GM19193 (cell line): ENCODE data around the gene KRTAP4-3.

Experiments
- POLR2A ChIP-seq: IDR thresholded peaks from 4 replicates; pipeline ENCODE4 v1.6.1; 2011; ENCODE audit not compliant: insufficient read depth, insufficient read length; ENCODE audit errors: extremely low read depth

Gene KRTAP4-3

GRCh38 chr17:41176744-41177387, 8.8 kb upstream of the KRTAP4-3 start:
- no peak for TF ChIP-seq POLR2A

- TF ChIP-seq POLR2A: no peak
These were observed 3.9 kb upstream of the KRTAP4-3 start for GRCh38 chr17:41171886-41172285.

DNA sequence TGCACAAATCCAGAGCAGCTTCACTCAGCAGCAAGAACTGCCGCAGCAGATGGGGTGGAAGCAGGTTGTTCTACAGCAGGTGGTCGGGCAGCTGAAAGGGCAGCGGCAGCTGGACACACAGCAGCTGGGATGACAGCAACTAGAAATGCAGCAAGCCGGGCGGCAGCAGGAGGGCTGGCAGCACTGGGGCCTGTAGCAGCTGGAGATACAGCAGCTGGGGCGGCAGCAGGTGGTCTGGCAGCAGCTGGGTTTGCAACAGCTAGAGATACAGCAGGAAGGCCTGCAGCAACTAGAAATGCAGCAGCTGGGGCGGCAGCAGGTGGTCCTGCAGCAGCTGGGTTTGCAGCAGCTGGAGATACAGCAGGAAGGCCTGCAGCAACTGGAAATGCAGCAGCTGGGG, 460 bp downstream of the KRTAP4-3 start:
- no peak for TF ChIP-seq POLR2A

- no peak for TF ChIP-seq POLR2A
These were observed 4.2 kb downstream of the KRTAP4-3 start for GRCh38 chr17:41163828-41164227.

DNA sequence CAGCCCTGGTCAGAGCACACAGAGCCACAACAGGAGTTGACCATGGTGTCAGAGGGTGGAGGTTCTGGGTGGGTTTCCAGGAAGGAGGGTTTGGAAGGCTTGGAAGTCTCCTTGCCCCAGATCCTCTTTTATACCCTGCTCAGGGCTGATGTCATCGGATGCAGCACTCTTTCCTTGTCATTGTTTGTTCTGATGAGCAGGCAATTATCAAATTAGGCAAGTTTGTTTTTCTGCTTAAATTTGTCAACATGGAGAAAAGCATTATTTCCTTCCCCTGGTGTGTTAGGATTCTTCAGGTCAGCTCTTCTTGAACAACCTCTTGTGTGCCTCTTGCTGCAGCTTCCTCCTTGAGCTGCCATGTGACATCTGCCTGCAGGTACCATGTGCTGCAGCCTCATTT, 7.4 kb downstream of the KRTAP4-3 start, which contains the start of gene KRTAP4-4:
Gene KRTAP4-4 (minus strand): TSS at position 101 of the 400 bp plus-strand sequence. CDS start 57 bp downstream, at position 44.
- no peak for TF ChIP-seq POLR2A

- no peak for TF ChIP-seq POLR2A
These were observed 14.2 kb downstream of the KRTAP4-3 start for GRCh38 chr17:41153856-41154255.

DNA sequence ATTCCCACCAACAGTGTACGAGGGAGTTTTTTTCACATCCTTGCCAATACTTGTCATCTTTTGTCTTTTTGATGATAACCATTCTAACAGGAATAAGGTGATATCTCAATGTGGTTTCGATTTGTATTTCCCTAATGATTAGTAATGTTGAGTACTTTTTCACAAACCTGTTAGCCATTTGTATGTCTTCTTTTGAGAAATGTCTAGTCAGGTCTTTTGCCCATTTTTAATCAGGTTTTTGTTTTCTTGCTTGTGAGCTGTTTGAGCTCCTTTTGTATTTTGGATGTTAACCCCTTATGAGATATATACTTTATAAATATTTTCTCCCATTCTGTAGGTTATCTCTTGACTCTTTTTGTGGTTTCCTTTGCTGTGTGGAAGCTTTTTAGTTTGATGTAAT, 16.5 kb downstream of the KRTAP4-3 start:
- no peak for TF ChIP-seq POLR2A

DNA sequence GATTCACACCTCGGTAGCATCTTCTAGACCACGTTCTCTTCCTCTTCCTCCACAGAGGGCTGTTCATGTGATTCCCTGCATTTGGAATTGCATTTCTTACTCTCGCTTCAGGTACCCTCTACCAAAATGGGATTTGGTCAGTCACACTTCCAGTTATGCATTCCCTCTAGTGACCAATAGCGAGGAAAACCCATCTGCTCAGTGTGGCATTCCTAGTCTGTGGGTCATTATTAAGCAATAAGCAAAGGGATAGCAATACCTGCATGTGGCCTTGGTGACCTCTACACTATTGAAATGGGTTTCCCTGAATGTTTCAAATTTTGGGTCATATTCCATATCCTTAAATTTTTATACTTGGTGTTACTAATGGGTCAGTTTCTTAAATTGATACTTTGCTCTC, 18.0 kb downstream of the KRTAP4-3 start:
- TF ChIP-seq POLR2A: no peak

GRCh38 chr17:41149652-41149985, 18.4 kb downstream of the KRTAP4-3 start, which contains the start of gene KRTAP4-5:
Gene KRTAP4-5 (minus strand): TSS chr17:41149825. CDS start chr17:41149767, 58 bp downstream.
- no peak for TF ChIP-seq POLR2A

- no peak for TF ChIP-seq POLR2A
These were observed 20.4 kb downstream of the KRTAP4-3 start for GRCh38 chr17:41147531-41148204.

GRCh38 chr17:41145261-41145660, 22.8 kb downstream of the KRTAP4-3 start:
- TF ChIP-seq POLR2A: no peak

DNA sequence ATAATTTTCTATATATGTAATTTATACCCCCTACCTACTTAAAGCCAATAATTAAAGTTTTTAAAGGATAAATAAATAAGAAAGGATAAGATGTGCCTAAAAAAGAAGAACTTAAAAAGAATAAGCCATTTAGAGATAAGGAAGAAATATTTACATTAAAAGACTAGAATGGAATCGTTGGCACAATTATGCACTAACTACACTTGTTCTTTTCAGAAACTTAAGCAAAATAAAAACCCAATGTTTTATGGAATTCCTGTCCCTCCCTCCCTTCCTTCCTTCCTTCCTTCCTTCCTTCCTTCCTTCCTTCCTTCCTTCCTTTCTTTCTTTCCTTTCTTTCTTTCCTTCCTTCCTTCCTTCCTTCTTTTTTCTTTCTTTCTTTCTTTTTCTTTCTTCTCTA, 23.2 kb downstream of the KRTAP4-3 start:
- no peak for TF ChIP-seq POLR2A

DNA sequence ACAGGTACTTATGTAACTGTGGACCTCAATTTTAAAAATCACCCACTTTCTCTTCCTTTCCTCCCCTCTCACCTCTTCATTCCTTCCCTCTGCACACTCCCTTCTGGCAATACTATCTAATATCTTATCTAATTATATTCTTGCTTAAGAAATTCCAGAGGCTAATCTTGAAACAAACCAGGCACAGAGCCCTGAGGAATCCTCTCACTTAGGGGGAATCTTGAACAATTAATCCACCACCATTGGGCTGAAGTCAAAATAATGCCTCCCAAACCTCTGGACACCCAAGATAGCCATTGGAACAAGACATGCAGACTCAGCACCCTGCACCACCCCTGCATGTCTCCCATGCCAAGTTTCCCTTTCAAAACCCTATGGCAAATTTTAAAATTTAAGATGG, 26.7 kb downstream of the KRTAP4-3 start:
- TF ChIP-seq POLR2A: no peak

DNA sequence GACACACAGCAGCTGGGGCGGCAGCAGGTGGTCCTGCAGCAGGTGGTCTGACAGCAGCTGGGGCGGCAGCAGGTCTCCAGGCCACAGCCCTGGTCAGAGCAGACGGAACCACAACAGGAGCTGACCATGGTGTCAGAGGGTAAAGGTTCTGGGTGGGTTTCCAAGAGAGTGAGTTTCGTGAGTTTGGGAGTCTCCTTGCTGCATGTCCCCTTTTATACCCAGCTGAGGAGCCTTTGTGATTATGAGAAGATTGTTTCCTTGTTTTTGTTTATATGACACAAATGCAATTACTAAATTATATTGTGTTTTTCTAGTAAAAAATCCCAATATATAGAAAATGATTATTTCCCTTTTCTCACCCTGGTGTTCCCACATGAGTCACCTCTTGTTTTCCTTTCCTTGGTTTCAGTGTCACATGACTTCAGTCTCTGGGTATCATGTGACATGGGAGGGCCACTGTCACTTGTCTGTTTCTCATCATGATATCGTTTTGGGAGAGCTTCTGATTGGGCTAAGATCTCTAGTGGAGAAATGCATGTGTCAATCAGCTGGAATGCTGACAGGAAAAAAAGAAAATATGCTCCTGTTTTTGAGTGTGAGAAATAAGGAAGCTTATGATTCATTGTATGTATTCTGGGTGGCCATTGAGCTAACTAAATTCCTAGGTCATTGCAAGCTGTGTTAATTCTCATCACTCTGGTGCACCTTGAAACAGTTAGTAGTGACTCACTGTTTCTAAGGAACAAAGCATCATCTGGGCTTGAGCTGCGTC, 27.5 kb downstream of the KRTAP4-3 start, which contains the start of gene KRTAP4-6:
Gene KRTAP4-6 (minus strand): TSS at position 185 of the 772 bp plus-strand sequence. CDS start 57 bp downstream, at position 128.
- TF ChIP-seq POLR2A: no peak

GRCh38 chr17:41133880-41134735, 33.9 kb downstream of the KRTAP4-3 start:
- no peak for TF ChIP-seq POLR2A

DNA sequence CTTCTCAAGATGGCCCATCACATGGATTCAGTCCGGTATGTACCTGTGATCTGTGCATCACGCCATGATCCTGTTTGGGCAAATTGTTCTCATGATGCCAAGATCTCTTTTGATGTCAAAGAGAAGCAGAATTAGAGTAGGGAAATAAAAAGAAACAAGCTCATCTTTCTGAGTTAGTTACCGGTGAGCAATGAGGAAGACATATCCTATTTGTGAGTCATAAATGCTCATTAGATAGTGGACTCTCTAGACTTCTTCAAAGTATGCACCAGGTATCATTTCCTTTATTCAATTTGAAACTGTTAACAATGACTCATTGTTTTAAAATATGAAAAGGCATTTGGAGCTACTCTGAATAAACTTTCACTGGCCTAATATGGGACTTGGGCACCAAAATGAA, 36.0 kb downstream of the KRTAP4-3 start:
- TF ChIP-seq POLR2A: no peak

DNA sequence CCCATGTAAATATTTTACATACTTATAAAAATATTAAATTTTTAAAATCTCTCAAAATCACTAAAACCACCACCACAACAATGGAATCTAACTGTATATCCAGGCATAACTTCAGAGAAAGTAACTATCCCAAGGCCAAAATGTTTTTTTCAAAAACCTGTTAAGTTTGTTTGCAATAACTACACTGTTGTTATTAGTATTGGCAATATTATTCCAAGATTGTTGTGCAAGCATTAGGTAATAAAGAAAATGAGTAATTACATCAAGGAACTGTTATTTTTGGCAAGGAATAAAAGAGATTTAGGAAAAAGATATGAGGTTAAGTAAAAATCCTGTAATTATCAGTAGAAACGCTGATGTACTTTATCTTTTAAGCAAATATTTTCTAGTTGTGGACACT, 40.6 kb downstream of the KRTAP4-3 start:
- TF ChIP-seq POLR2A: no peak
